NCI-H524 (cell line): ENCODE data around the gene CCDC80.
A peak's percentile ranks its signal among the peaks of the same experiment; 100 is the strongest.
"Not testable (repeated sequence)": the region's sequence is repeated elsewhere in the genome, so short reads cannot be mapped to it uniquely, and the experiment has no call there.

ENCODE experiments used
- DNase-seq, 2 experiments: peaks; one replicate each; lab custom pipeline; 2025; lab: John Stamatoyannopoulos, UW

Gene CCDC80

GRCh38 chr3:112665009-112665408, 24.1 kb upstream of the CCDC80 start:
- DNase-seq: not testable (repeated sequence)

- no peak for DNase-seq
Measured at GRCh38 chr3:112656043-112656442, 15.1 kb upstream of the CCDC80 start.

GRCh38 chr3:112654979-112655378, 14.0 kb upstream of the CCDC80 start:
- DNase-seq: peak in 1 of 2 experiments; percentile 31

- DNase-seq: no peak
Measured at GRCh38 chr3:112654492-112654891, 13.5 kb upstream of the CCDC80 start.

- DNase-seq: no peak
Measured at GRCh38 chr3:112653881-112654300, 12.9 kb upstream of the CCDC80 start.

- DNase-seq: no peak
Measured at GRCh38 chr3:112653209-112653871, 12.4 kb upstream of the CCDC80 start.

DNA sequence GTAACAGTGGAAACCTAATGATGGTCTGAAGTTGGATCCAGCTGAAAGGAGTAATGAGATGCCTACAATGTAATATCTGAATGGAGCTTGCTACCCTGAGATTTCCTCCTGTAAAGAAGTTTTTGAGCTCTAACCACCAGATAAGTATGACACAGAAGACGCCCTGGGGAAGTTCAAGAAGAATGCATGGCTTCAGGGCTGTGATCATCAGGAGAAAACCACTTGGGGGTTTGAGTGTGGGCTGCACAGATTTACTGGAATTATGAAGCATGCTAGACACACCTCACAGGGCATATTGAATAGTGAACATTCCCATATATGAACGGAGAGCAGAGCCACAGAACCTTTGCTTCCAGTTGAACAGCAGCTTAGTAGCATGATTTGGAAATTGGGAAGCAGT, 10.6 kb upstream of the CCDC80 start:
- DNase-seq: no peak

DNA sequence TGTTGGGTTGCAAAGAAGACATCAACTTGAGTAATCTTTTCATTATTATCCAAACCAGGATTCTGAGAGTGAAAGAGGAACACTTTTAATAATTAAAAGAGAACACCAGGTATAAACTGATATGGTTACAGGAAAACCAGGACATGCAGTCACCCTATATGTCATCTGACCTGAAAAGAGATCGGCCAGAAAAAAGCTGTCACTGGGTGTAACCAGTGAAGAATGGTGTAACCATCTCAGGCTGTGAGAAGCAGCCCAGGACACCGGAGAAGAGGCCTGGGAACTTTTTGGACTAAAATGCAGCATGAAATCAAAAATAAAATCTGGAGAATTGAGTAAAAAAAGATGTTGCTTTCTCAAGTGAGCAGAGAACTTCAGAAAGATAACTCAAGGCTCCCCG, 10.1 kb upstream of the CCDC80 start:
- no peak for DNase-seq

- DNase-seq: no peak
Measured at GRCh38 chr3:112650482-112650881, 9.5 kb upstream of the CCDC80 start.

GRCh38 chr3:112649478-112649735, 8.5 kb upstream of the CCDC80 start:
- no peak for DNase-seq

- no peak for DNase-seq
Measured at GRCh38 chr3:112647122-112647521, 6.2 kb upstream of the CCDC80 start.

DNA sequence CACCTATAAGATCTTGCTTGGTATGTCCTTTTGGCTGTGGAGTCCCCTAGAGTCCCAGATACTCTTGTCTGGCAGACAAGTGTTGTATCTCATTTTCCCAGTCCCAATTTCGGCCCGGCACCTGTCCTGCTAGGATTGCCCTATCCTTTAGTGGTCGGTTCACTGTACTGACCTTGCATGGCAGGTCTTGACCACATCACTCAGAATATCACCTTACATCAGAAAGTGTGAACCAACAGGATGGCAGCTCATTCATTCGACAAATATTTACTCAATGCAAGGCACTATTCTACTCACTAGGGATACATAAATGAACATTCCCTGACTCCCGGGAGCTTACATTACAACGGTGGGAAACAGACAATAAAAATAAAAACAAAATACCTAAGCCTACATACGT, 5.7 kb upstream of the CCDC80 start:
- DNase-seq: no peak

DNA sequence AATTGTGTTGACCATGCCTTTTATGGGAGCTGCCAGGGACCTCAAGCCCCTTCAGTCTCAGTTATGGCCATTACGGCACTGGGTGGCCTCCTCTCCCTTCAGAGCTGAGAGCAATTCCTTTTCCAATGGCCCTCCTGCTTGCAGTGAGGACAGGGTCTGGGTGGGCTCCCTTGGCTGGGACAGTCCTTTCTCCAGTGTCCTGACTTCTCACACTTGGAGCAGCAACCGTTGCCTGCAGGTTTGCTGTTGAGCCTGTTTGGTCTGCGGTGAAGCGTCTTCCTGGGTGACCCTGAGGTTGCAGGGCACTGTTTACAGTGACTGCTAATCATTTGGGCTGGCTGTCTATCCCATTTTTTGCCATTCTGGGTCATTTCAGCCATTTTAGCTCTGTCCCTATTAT, 3.5 kb upstream of the CCDC80 start:
- no peak for DNase-seq

DNA sequence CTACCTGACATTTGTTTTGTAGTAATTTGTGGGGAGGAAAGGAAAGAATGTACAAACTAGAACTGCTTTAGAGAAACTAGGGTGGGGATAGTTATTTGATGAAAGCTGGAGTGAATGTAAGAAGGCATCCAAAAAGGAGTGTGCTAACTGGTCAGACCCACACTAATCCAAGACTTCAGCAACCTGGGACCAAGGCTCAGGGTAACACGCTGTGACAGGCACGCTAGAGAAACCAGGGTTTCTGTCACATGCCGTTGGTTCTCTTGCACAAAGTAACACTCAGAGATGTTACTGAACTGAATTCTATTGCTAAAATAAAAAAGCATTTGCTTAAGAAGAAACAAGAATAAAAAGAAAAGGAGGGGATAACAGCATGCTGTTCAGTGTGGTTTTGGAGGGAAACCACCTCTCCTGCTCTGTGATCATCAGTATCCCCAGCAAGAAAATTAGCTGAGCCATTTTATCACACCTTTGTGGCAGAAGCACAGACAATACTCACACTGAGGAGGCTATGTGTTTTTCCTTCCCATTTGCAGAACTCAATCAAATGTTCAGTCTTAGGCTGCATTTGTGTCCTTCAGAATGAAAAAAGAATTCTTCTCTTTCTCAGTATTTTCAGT, 2.8 kb upstream of the CCDC80 start:
- no peak for DNase-seq

DNA sequence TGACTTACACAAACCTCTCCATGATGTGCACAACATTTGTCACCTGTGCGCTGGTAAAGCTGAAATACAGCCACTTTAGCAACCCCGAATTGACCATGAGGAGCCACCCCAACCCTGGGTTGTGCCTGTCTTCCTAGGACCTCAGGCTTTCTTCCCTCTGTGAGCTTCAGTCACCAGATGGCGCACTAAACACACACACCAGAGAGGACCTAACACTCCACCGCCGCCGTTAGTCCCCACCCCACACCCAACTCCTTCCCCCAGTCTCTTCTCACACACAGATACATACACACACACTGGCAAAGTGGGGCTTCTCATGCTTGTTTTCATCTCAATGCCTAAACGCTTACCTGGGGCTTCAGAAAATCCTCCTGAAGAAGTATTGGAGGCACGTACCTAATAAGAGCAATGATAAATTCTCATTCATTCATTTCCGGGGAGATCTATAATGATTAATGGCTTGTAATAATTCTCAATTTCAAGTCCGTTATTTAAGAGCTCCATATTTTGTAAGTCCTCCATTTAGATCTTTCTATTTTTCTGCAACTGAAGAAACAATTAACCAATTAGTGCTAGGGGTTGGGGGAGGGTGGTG, 2.1 kb upstream of the CCDC80 start:
- DNase-seq: peak; percentile 82 to 88

GRCh38 chr3:112640276-112640929, 540 bp downstream of the CCDC80 start:
- DNase-seq: no peak

- no peak for DNase-seq
Measured at GRCh38 chr3:112639455-112640225, 1.3 kb downstream of the CCDC80 start.

DNA sequence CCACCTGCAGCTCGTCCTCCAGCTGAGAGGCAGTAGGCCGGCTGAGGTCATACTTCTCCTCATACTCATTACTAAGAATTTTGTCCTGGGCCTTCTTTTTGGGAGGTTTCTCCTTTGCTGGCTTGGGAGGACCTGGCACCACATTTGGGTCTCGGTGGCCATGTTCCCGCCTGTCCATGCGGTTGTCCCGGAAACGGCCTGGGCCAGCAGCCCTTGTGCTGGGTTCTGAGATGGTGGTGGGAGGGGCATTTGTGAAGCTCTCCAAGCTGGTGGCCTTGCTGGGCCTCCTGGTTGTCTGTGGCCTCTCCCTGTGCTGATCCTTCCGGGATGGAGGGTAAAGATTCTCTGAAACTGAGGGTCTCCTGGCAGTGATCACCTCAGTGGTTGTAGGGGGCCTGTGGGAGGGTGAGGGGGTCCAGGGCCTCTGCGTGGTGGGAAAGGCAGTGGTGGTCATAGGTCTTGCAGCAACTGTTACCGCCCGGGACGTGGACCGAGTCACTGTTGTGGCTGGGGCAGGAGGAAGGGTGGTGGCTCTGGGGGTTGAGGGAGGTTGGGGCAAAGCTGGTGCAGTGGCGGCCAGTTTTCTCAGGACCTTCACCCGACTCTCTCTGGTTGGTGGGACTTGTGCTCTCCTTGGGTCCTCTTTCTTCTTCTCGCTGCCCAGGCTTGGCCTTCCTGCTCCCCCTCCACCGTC, 2.5 kb downstream of the CCDC80 start:
- DNase-seq: no peak

GRCh38 chr3:112637700-112638099, 3.2 kb downstream of the CCDC80 start:
- DNase-seq: no peak

DNA sequence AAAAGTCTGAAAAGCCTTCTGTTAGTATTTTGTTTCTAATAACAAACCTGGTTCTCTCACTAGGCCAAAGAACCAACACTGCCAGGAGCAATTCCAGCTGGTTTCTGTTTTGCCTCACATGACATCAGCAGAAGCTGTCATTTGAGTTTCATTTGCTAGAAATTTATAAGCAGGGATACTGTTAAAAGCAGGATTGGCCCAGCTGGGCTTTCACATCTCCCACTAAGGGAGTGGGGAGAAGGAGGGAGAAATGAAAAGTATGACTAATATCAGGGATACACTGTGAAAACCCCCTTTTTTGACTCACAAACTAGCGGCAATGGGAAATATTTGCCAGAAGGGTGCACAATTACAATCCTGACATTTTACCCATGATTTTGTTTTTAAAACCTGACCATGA, 5.3 kb downstream of the CCDC80 start:
- DNase-seq: no peak

DNA sequence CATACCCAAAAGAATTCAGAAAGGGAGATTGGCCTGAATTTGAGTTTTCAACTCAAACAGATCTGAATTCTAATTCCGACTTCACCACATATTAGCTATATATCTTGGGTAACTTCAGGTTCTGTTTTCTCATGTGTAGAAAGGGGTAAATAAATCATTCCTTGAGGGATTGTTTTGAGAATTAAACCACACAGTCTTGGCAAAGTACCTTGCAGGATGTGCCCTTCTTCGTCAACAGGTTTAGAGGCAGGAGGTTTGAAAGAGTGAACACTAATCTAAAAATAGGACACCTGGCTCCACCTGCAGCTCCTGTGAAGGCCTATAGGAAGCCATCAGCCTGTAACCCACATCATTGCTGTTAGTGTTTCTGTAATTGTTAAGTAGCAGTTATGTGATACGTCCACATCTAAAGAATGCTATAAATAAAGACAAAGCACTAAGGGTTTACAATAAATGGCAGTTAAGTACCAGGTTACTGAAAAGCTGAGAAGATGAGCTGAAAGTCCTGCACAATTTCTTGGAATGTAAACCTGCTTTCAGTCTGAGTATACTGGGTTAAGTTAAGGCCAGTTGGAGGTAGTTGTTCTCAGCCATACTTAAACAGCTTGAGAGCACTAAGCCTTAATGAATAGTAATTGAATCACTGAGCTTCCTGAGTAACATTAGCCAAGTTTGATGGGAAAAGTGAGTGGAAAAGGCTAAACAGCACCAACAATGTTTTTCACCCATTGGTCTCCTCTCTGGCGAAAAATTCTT, 6.0 kb downstream of the CCDC80 start:
- DNase-seq: peak in 1 of 2 experiments; percentile 9
